GM19324 (cell line): ENCODE results near the gene ATP2B2.
"Not testable (repeated sequence)": the region's sequence is repeated elsewhere in the genome, so short reads cannot be mapped to it uniquely, and the experiment has no call there.

Experiments
- ATAC-seq: cut with Tn5 transposase; IDR thresholded peaks from one replicate; pipeline ENCODE4 v1.9.1; 2021; ENCODE audit warnings: mild to moderate bottlenecking, moderate library complexity; ENCODE audit not compliant: unreplicated experiment, low FRiP score

ATP2B2 gene

DNA sequence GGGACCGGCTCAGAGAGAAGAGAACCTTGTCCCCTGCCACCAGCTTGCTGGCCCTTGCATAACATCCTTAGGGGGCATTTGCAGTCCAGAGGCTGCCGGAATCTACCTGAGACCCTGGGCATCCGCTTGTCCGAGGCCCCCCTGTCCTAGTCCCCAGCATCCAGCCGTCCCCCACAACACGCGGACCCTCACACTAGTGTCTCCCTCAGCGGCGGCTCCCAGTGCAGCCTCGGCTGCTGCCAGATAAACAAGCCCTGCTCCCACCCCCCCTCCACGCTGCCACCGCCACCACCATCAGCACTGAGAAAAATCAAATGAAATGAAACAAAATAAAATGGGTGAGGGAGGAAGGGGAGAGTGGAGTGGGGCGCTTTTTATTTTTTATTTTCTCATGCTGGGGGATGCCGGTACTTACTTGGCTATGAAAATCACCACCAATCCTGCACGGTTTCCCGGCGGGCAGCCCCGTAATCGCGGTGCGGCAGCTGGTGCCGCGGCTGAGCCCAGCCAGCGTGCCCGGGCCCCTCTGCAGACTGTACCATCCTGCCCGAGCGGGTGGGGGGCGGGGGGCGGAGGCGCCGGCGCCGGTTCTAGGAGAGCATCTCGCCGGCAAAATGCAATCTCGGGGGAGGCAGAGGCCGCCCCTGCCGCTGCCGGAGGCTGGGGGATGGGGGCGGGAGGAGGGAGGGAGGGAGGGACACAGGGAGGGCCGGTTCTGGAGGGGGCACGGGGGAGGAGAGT lies at the start of gene ATP2B2:
Gene ATP2B2 (minus strand): TSS at position 537 of the 741 bp plus-strand sequence. CDS start 56,043 bp downstream, outside the sequence.
- ATAC-seq = no peak

GRCh38 chr3:10554746-10555145 lies 49.4 kb upstream of the ATP2B2 start:
- ATAC-seq = no peak

GRCh38 chr3:10554236-10554611 lies 48.8 kb upstream of the ATP2B2 start:
- ATAC-seq = no peak

DNA sequence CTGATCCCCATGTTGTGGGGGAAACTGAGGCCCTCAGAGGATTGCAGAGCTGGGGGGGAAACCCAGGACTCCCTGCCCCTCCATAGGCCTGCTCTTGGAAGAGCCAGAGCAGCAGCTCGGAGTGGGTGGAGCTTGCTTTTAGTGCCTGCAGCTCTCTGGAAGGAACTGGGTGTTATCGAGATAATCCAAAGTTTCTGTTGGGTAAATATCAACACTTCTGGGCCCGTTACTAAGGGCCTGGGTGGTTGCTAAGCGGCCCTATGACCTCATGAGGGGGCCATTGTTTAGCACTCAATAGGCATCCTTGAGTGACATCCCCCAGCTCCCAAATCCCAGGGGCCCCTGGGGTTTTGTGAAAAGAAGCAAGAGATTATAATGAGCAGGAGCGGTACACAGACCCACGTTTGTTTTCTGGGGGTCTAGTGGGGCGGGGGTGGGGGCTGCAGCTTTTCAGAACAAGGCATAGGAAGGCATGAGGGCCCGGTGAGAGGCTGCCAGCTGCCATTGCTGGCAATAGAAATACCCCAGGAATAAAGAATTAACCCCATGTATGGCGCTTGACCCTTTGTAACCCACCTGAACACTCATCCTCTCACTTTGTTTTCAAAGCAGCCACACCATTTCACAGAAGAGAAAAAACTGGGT lies 48.3 kb upstream of the ATP2B2 start:
- ATAC-seq = no peak

DNA sequence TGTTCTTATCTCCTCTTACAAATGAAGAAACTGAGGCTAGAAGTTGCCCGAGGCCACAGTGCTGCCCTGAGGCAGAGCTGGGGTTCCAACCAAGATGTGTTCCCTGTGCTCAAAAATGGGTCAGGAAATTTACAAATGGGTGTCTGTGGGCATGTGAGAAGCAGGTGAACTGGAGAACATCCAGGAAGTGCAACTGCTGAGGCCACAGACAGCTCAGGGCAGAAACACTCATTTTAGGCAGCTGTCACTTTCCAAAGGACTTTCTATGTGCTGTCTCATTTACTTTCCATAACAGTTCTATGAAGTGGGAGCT lies 47.2 kb upstream of the ATP2B2 start:
- ATAC-seq = no peak

GRCh38 chr3:10551821-10552630 lies 46.6 kb upstream of the ATP2B2 start:
- no peak for ATAC-seq

GRCh38 chr3:10551139-10551538 lies 45.8 kb upstream of the ATP2B2 start:
- ATAC-seq = no peak

DNA sequence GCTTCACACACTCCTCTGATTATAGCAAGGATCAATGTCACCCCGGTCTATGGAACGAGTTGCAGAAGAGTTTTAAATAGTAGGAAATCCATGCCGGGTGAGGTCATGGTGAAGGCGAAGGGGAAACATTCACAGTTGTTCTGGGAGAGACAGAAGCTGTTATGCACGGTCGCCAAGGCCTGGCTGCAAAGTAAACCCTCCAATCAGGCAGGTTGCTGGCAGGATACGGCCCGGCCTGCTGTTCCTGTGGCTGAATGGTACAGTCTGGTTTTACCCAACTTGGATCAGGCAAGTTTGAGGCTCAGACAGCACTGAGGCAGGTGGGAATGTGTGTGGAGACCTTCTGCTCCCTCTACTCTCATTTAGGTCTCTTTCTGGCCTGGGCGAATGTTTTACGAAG lies 45.3 kb upstream of the ATP2B2 start:
- no peak for ATAC-seq

- no peak for ATAC-seq
Observed at GRCh38 chr3:10549617-10550230, 44.3 kb upstream of the ATP2B2 start.

DNA sequence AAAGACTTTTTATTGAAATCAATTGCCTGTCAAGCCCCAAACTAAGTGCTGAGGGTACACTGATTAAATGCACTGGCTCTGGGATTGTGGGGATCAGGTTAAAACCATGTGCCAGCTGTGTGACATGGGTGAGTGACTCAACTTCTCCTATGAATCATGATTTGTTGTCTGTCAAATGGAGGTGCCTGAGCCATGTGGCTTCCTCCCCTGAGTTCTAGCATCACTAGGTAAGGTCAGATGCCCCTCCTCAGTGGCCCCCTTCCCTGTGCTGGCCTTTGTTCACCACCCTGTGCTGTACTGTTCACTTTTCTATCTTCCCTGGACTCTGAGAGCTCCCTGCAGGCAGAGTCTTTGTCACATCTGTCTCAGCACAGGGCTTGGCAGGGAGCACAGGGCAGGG lies 43.6 kb upstream of the ATP2B2 start:
- ATAC-seq = no peak

- no peak for ATAC-seq
Observed at GRCh38 chr3:10547841-10548783, 42.7 kb upstream of the ATP2B2 start.

DNA sequence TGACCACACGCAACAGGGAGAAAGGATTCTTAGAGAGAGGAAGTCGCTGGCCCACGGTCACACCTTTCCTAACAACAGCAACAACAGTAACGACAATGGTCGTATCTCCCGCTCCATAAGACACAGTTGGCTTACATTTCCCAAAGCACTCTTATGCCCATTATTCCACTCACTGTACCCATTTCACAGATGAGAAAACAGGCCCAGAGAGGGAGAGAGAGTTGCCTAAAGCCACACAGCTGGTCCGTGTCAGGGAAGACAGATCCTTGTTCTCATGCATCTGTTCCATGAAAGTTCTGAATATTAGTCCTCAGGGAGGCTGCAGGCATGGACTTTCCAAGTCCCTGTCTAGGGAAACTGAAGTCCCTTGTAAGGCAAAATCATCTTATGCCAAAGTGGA lies 42.0 kb upstream of the ATP2B2 start:
- no peak for ATAC-seq

- no peak for ATAC-seq
Observed at GRCh38 chr3:10546820-10547263, 41.5 kb upstream of the ATP2B2 start.

- no peak for ATAC-seq
Observed at GRCh38 chr3:10546181-10546624, 40.8 kb upstream of the ATP2B2 start.

GRCh38 chr3:10542518-10542917 lies 37.1 kb upstream of the ATP2B2 start:
- no peak for ATAC-seq

GRCh38 chr3:10540347-10540746 lies 35.0 kb upstream of the ATP2B2 start:
- ATAC-seq = not testable (repeated sequence)

GRCh38 chr3:10534066-10534465 lies 28.7 kb upstream of the ATP2B2 start:
- no peak for ATAC-seq

DNA sequence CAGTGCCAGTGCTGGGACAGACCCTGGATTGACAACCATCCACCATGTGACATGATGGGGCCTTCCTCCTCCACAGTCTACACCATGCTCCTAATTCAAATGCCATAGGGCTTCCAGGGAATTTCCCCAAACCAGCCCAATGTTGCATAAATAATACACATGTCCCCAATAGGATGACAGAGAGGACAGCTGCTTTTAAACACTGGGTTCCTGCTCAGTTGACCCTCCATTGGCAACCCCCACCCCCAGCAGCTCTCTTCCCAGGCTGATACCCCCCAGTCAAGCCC lies 28.3 kb upstream of the ATP2B2 start:
- ATAC-seq = no peak

GRCh38 chr3:10532939-10533736 lies 27.8 kb upstream of the ATP2B2 start:
- ATAC-seq = no peak
